ENCODE measurements around the gene SACS.

GRCh38 chr13:23440821-23441618 is 7.5 kb upstream of the SACS start:
- no peak for TF ChIP-seq CTCF (IDR thresholded peaks at IDR 0.05)
- TF ChIP-seq POLR2A (IDR thresholded peaks at IDR 0.05): no peak
